ENCODE measurements around the gene ZNF416. TPM values are rescaled to one million over a fixed set of nuclear protein-coding genes. Genes with fewer than 3 reads are reported as not detected.

The ZNF416 gene
- total RNA-seq, 1 donor from 2014 or later, result 6.8 TPM

- Mint-ChIP-seq H3K27ac (ENCODE audit: unreplicated experiment) (peak within 1 kb of the TSS; percentile 44), H3K36me3 (ENCODE audit: unreplicated experiment) (peaks cover 43% of the 10 kb centered on the region), H3K4me1 (ENCODE audit: unreplicated experiment) (peaks cover 12% of the 10 kb centered on the region), H3K27me3 (ENCODE audit: unreplicated experiment) (no peaks in the 10 kb centered on the region), H3K9me3 (ENCODE audit: unreplicated experiment) (peaks cover 54% of the 10 kb centered on the region), H3K4me3 (ENCODE audit: unreplicated experiment) (peak within 1 kb of the TSS; percentile 89)
- peak; percentile 95 for DNase-seq (ENCODE audit: extremely low spot score, unreplicated experiment)
- TF ChIP-seq CTCF (IDR thresholded peaks at IDR 0.05), result peak; percentile 44
These were observed 35.4 kb upstream of the ZNF416 start, which contains the start of gene ZNF134 for GRCh38 chr19:57613941-57614743. TSS of gene ZNF134 (plus strand) at chr19:57614242. CDS start at chr19:57619469, 5,227 bp downstream.

GRCh38 chr19:57611113-57611512 is 32.4 kb upstream of the ZNF416 start:
- H3K4me1 Mint-ChIP-seq (ENCODE audit: unreplicated experiment), result peaks cover 12% of the 10 kb centered on the region
- peaks cover 42% of the 10 kb centered on the region for H3K36me3 Mint-ChIP-seq (ENCODE audit: unreplicated experiment)
- no peaks in the 10 kb centered on the region for H3K27me3 Mint-ChIP-seq (ENCODE audit: unreplicated experiment)
- no peak for DNase-seq (ENCODE audit: extremely low spot score, unreplicated experiment)
- no peak overlapping the region for H3K27ac Mint-ChIP-seq (ENCODE audit: unreplicated experiment)
- TF ChIP-seq CTCF (IDR thresholded peaks at IDR 0.05), result no peak
- H3K4me3 Mint-ChIP-seq (ENCODE audit: unreplicated experiment), result no peak overlapping the region
- peaks cover 36% of the 10 kb centered on the region for H3K9me3 Mint-ChIP-seq (ENCODE audit: unreplicated experiment)

- Mint-ChIP-seq H3K27me3 (ENCODE audit: unreplicated experiment) (no peaks in the 10 kb centered on the region), H3K4me3 (ENCODE audit: unreplicated experiment) (no peak overlapping the region), H3K9me3 (ENCODE audit: unreplicated experiment) (peaks cover 45% of the 10 kb centered on the region), H3K27ac (ENCODE audit: unreplicated experiment) (no peak overlapping the region), H3K4me1 (ENCODE audit: unreplicated experiment) (no peaks in the 10 kb centered on the region), H3K36me3 (ENCODE audit: unreplicated experiment) (peaks cover 50% of the 10 kb centered on the region)
- no peak for TF ChIP-seq CTCF (IDR thresholded peaks at IDR 0.05)
- DNase-seq (ENCODE audit: extremely low spot score, unreplicated experiment), result no peak
These were observed 28.2 kb upstream of the ZNF416 start for GRCh38 chr19:57606931-57607330.

- Mint-ChIP-seq H3K4me3 (ENCODE audit: unreplicated experiment) (peak within 1 kb of the TSS; percentile 82), H3K36me3 (ENCODE audit: unreplicated experiment) (peaks cover 16% of the 10 kb centered on the region), H3K9me3 (ENCODE audit: unreplicated experiment) (peaks cover 46% of the 10 kb centered on the region), H3K4me1 (ENCODE audit: unreplicated experiment) (peaks cover 5% of the 10 kb centered on the region), H3K27ac (ENCODE audit: unreplicated experiment) (peak within 1 kb of the TSS; percentile 79), H3K27me3 (ENCODE audit: unreplicated experiment) (no peaks in the 10 kb centered on the region)
- TF ChIP-seq CTCF (IDR thresholded peaks at IDR 0.05), result no peak
- peak; percentile 96 for DNase-seq (ENCODE audit: extremely low spot score, unreplicated experiment)
These were observed 21.2 kb upstream of the ZNF416 start, which contains the start of gene ZNF530 for GRCh38 chr19:57599761-57600383. TSS of gene ZNF530 (plus strand) at chr19:57599885. CDS start at chr19:57604346, 4,461 bp downstream.

GRCh38 chr19:57599377-57599760 is 20.7 kb upstream of the ZNF416 start:
- no peak for DNase-seq (ENCODE audit: extremely low spot score, unreplicated experiment)
- Mint-ChIP-seq H3K27me3 (ENCODE audit: unreplicated experiment) (no peaks in the 10 kb centered on the region), H3K4me3 (ENCODE audit: unreplicated experiment) (peak overlapping the region; percentile 82), H3K36me3 (ENCODE audit: unreplicated experiment) (peaks cover 13% of the 10 kb centered on the region), H3K9me3 (ENCODE audit: unreplicated experiment) (peaks cover 43% of the 10 kb centered on the region), H3K4me1 (ENCODE audit: unreplicated experiment) (peaks cover 5% of the 10 kb centered on the region), H3K27ac (ENCODE audit: unreplicated experiment) (peak overlapping the region; percentile 79)
- TF ChIP-seq CTCF (IDR thresholded peaks at IDR 0.05), result no peak

Measured in osteocyte (in vitro differentiated cells).